HG03159 (cell line): ENCODE data around the gene ARID1B.
"Not testable (repeated sequence)": the region's sequence is repeated elsewhere in the genome, so short reads cannot be mapped to it uniquely, and the experiment has no call there.

Source experiments
- ATAC-seq: cut with Tn5 transposase; IDR thresholded peaks from one replicate; pipeline ENCODE4 v1.9.1; 2021; ENCODE audit warnings: mild to moderate bottlenecking, moderate library complexity; ENCODE audit not compliant: unreplicated experiment

ARID1B gene

GRCh38 chr6:157144859-157145568 is 367.8 kb downstream of the ARID1B start:
- ATAC-seq, result no peak

- ATAC-seq, result no peak
These were observed 368.6 kb downstream of the ARID1B start for GRCh38 chr6:157145656-157146285.

- ATAC-seq, result not testable (repeated sequence)
These were observed 370.2 kb downstream of the ARID1B start for GRCh38 chr6:157147054-157148026.

- no peak for ATAC-seq
These were observed 371.5 kb downstream of the ARID1B start for GRCh38 chr6:157148391-157149323.

- no peak for ATAC-seq
These were observed 372.9 kb downstream of the ARID1B start for GRCh38 chr6:157150076-157150475.

- ATAC-seq, result no peak
These were observed 373.9 kb downstream of the ARID1B start for GRCh38 chr6:157151029-157151428.

GRCh38 chr6:157151989-157152388 is 374.8 kb downstream of the ARID1B start:
- no peak for ATAC-seq

- no peak for ATAC-seq
These were observed 375.4 kb downstream of the ARID1B start for GRCh38 chr6:157152556-157152955.

GRCh38 chr6:157155804-157156203 is 378.6 kb downstream of the ARID1B start:
- ATAC-seq, result no peak

- no peak for ATAC-seq
These were observed 380.1 kb downstream of the ARID1B start for GRCh38 chr6:157157258-157157657.

GRCh38 chr6:157158456-157158855 is 381.3 kb downstream of the ARID1B start:
- ATAC-seq, result no peak

GRCh38 chr6:157158897-157159296 is 381.7 kb downstream of the ARID1B start:
- ATAC-seq, result no peak

GRCh38 chr6:157159348-157159747 is 382.2 kb downstream of the ARID1B start:
- no peak for ATAC-seq

- no peak for ATAC-seq
These were observed 384.7 kb downstream of the ARID1B start for GRCh38 chr6:157161912-157162311.

GRCh38 chr6:157162766-157163433 is 385.7 kb downstream of the ARID1B start:
- ATAC-seq, result no peak

- no peak for ATAC-seq
These were observed 386.4 kb downstream of the ARID1B start for GRCh38 chr6:157163434-157164159.

GRCh38 chr6:157164972-157165371 is 387.8 kb downstream of the ARID1B start:
- ATAC-seq, result no peak

GRCh38 chr6:157166784-157167183 is 389.6 kb downstream of the ARID1B start:
- no peak for ATAC-seq

GRCh38 chr6:157167837-157168236 is 390.7 kb downstream of the ARID1B start:
- no peak for ATAC-seq
